ENCODE data around the gene SCCPDH. TPM values are rescaled to one million over a fixed set of nuclear protein-coding genes. Genes with fewer than 3 reads are reported as not detected.

The SCCPDH gene
- total and polyA plus RNA-seq, 2 of the 13 experiments (the other 11 are each of a cell fraction or from before 2014, with no cell fraction given): 36.7 to 62.3 TPM

DNA sequence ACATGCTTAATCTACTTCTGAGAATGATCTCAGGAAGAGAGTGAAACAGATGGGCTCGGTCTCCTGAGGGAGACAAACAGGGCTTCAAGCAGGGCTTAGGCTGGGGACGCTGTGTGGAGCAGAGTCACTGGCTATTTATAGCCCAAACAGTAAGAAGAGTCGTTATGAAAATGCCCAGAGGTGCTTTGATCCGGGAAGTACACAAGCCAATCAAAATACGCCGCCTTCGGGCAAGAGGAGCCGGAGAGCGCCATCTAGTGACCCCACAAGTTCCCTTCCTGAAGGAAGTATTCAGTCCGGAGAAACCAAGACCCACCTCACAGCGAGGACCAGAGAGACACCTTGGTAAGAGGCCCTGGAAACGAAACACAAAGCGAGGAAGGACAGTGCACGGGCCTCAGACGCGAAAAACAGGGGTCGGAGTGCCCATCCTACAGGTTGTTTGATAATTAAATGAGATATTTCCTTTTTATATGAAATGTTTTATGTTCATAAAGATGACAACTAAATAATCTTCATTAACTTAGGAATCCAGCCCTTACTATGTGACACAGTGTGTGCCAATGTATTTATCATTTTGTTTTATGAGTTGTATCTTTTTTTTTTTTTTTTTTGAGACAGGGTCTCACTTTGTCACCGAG lies 25.0 kb upstream of the SCCPDH start (continued):
- TF ChIP-seq PLSCR1 (CRISPR knock-in tag; IDR thresholded peaks at IDR 0.05; ENCODE audit: borderline replicate concordance) (no peak), ETV6 (CRISPR knock-in tag; conservative IDR thresholded peaks at IDR 0.05) (0 out of 2 replicates have a peak, but pooled peaks have one; percentile 27), SALL2 (CRISPR knock-in tag; IDR thresholded peaks at IDR 0.05) (no peak), SAP130 (CRISPR knock-in tag; IDR thresholded peaks at IDR 0.05; ENCODE audit: low read depth) (peak; percentile 59; the same call in 1 of the 2 replicates), RCOR2 (CRISPR knock-in tag; IDR thresholded peaks at IDR 0.05) (no peak), ZEB1 (IDR thresholded peaks at IDR 0.05; ENCODE audit: insufficient replicate concordance, low read depth) (no peak), SRY (CRISPR knock-in tag; IDR thresholded peaks at IDR 0.05) (no peak), ZNF572 (CRISPR knock-in tag; IDR thresholded peaks at IDR 0.05) (no peak), CENPT (CRISPR knock-in tag; IDR thresholded peaks at IDR 0.05; ENCODE audit: low read depth) (no peak), HDAC2 (CRISPR knock-in tag; IDR thresholded peaks at IDR 0.05) (no peak), PBX2 (CRISPR knock-in tag; IDR thresholded peaks at IDR 0.05) (no peak), ZNF7 (CRISPR knock-in tag; IDR thresholded peaks at IDR 0.05) (no peak), ZNF343 (CRISPR knock-in tag; IDR thresholded peaks at IDR 0.05) (no peak), ZNF639 (CRISPR knock-in tag; conservative IDR thresholded peaks at IDR 0.05) (no peak), ZBTB2 (CRISPR knock-in tag; IDR thresholded peaks at IDR 0.05; ENCODE audit: low read depth) (no peak)
- TF ChIP-seq, protein P1, sequence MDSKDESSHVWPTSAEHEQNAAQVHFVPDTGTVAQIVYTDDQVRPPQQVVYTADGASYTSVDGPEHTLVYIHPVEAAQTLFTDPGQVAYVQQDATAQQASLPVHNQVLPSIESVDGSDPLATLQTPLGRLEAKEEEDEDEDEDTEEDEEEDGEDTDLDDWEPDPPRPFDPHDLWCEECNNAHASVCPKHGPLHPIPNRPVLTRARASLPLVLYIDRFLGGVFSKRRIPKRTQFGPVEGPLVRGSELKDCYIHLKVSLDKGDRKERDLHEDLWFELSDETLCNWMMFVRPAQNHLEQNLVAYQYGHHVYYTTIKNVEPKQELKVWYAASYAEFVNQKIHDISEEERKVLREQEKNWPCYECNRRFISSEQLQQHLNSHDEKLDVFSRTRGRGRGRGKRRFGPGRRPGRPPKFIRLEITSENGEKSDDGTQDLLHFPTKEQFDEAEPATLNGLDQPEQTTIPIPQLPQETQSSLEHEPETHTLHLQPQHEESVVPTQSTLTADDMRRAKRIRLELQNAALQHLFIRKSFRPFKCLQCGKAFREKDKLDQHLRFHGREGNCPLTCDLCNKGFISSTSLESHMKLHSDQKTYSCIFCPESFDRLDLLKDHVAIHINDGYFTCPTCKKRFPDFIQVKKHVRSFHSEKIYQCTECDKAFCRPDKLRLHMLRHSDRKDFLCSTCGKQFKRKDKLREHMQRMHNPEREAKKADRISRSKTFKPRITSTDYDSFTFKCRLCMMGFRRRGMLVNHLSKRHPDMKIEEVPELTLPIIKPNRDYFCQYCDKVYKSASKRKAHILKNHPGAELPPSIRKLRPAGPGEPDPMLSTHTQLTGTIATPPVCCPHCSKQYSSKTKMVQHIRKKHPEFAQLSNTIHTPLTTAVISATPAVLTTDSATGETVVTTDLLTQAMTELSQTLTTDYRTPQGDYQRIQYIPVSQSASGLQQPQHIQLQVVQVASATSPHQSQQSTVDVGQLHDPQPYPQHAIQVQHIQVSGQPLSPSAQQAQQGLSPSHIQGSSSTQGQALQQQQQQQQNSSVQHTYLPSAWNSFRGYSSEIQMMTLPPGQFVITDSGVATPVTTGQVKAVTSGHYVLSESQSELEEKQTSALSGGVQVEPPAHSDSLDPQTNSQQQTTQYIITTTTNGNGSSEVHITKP (CRISPR knock-in tag; IDR thresholded peaks at IDR 0.05; ENCODE audit: low read depth): no peak
- TF ChIP-seq, protein P2, sequence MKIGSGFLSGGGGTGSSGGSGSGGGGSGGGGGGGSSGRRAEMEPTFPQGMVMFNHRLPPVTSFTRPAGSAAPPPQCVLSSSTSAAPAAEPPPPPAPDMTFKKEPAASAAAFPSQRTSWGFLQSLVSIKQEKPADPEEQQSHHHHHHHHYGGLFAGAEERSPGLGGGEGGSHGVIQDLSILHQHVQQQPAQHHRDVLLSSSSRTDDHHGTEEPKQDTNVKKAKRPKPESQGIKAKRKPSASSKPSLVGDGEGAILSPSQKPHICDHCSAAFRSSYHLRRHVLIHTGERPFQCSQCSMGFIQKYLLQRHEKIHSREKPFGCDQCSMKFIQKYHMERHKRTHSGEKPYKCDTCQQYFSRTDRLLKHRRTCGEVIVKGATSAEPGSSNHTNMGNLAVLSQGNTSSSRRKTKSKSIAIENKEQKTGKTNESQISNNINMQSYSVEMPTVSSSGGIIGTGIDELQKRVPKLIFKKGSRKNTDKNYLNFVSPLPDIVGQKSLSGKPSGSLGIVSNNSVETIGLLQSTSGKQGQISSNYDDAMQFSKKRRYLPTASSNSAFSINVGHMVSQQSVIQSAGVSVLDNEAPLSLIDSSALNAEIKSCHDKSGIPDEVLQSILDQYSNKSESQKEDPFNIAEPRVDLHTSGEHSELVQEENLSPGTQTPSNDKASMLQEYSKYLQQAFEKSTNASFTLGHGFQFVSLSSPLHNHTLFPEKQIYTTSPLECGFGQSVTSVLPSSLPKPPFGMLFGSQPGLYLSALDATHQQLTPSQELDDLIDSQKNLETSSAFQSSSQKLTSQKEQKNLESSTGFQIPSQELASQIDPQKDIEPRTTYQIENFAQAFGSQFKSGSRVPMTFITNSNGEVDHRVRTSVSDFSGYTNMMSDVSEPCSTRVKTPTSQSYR (CRISPR knock-in tag; IDR thresholded peaks at IDR 0.05; ENCODE audit: borderline replicate concordance): no peak

Measured in HepG2 (cell line).